OCI-LY7 (cell line): ENCODE data around the gene RMDN3. TPM values are rescaled to one million over a fixed set of nuclear protein-coding genes. Genes with fewer than 3 reads are reported as not detected.

Experiments used
- BruUV-seq: library from RNA; stranded (reverse); fragments of 400-500 nt; replicated peaks from 2 replicates; lab custom pipeline; 2021; lab: Mats Ljungman, UMichigan
- CTCF ChIA-PET: fragments of 300-600 bp; sonication (Branson Sonifier 250); formaldehyde crosslinking; loops from one replicate; lab custom pipeline; 2022; ENCODE audit warnings: antibody characterized with exemption; ENCODE audit not compliant: unreplicated experiment; lab: Charles Lee
- POLR2A ChIA-PET: fragments of 300-600 bp; sonication (Branson Sonifier 250); formaldehyde crosslinking; loops from one replicate; lab custom pipeline; 2022; ENCODE audit warnings: antibody characterized with exemption; lab: Charles Lee
- DNase-seq: peaks from one replicate; pipeline ENCODE4 v3.0.0-alpha.2; 2015; ENCODE audit warnings: low spot score
- H2AFZ ChIP-seq: fragments of 200-600 bp; sonication (generic), shearing (Covaris generic); 2 replicates; pipeline ENCODE4 v1.6.1; 2014; ENCODE audit warnings: mild to moderate bottlenecking, antibody characterized with exemption, low read length, moderate library complexity
- H3K27ac ChIP-seq: fragments of 200-600 bp; sonication (generic); 2 replicates; pipeline ENCODE4 v1.5.1; 2014; ENCODE audit warnings: mixed run types, low read depth, mild to moderate bottlenecking, moderate library complexity, low read length, inconsistent platforms; ENCODE audit not compliant: poor library complexity, severe bottlenecking
- H3K36me3 ChIP-seq: fragments of 200-600 bp; sonication (generic); 2 replicates; pipeline ENCODE4 v1.6.1; 2014; ENCODE audit warnings: mild to moderate bottlenecking, antibody characterized with exemption, low read length, moderate library complexity, mixed read lengths; ENCODE audit not compliant: insufficient read depth
- H3K4me1 ChIP-seq: fragments of 200-600 bp; sonication (generic); 2 replicates; pipeline ENCODE4 v1.5.1; 2014; ENCODE audit warnings: mild to moderate bottlenecking, low read length; ENCODE audit not compliant: insufficient read depth, poor library complexity, severe bottlenecking
- H3K4me2 ChIP-seq: fragments of 200-600 bp; sonication (generic); 2 replicates; pipeline ENCODE4 v1.6.1; 2014; ENCODE audit warnings: mild to moderate bottlenecking, low read length
- H3K4me3 ChIP-seq: fragments of 200-600 bp; sonication (generic); 2 replicates; pipeline ENCODE4 v1.5.1; 2014; ENCODE audit warnings: mild to moderate bottlenecking, low read depth, low read length; ENCODE audit not compliant: poor library complexity, severe bottlenecking
- H3K79me2 ChIP-seq: fragments of 200-600 bp; sonication (generic); 2 replicates; pipeline ENCODE4 v1.6.1; 2016; ENCODE audit warnings: low read depth, mild to moderate bottlenecking, low read length, moderate library complexity, mixed read lengths; ENCODE audit not compliant: insufficient read depth
- H3K9me2 ChIP-seq: fragments of 200-600 bp; sonication (generic); 2 replicates; pipeline ENCODE4 v1.6.1; 2016; ENCODE audit warnings: mild to moderate bottlenecking, low read length, mixed read lengths; ENCODE audit not compliant: insufficient read depth
- H3K9me3 ChIP-seq: fragments of 200-600 bp; sonication (generic); 2 replicates; pipeline ENCODE4 v1.6.1; 2014; ENCODE audit warnings: mild to moderate bottlenecking, mixed run types, low read length, mixed read lengths
- H4K20me1 ChIP-seq: fragments of 200-600 bp; sonication (generic); 2 replicates; pipeline ENCODE4 v1.6.1; 2014; ENCODE audit warnings: mild to moderate bottlenecking, antibody characterized with exemption, low read length, moderate library complexity, mixed read lengths; ENCODE audit not compliant: insufficient read depth
- CTCF ChIP-seq: fragments of 200-600 bp; sonication (generic); conservative IDR thresholded peaks from 2 replicates; pipeline ENCODE4 v1.5.1; 2014; ENCODE audit warnings: mild to moderate bottlenecking, antibody characterized with exemption, low read length, moderate library complexity, mixed read lengths
- EZH2phosphoT487 ChIP-seq: fragments of 200-600 bp; sonication (generic); IDR thresholded peaks from 2 replicates; pipeline ENCODE4 v1.6.1; 2018; ENCODE audit warnings: low read depth, borderline replicate concordance, mild to moderate bottlenecking, mixed run types, antibody characterized with exemption, low read length, moderate library complexity, mixed read lengths
- intact Hi-C: fragments of 100-400 bp; cut with micrococcal nuclease; formaldehyde crosslinking; loops from one replicate; pipeline ENCODE4 v1.10.0; 2022; ENCODE audit not compliant: unreplicated experiment
- total RNA-seq, 2 experiments: library from RNA; depleted of rRNA in 1 of 2; stranded (reverse); fragments of >200 nt in 1 of 2; shearing (Covaris generic) in 1 of 2; gene quantifications; 2 replicates each; pipeline ENCODE4 v1.2.3, GENCODE V29; 2014 to 2022

Gene RMDN3
- total RNA-seq, 2 experiments from 2014 or later, result 10.7 to 23.7 TPM

DNA sequence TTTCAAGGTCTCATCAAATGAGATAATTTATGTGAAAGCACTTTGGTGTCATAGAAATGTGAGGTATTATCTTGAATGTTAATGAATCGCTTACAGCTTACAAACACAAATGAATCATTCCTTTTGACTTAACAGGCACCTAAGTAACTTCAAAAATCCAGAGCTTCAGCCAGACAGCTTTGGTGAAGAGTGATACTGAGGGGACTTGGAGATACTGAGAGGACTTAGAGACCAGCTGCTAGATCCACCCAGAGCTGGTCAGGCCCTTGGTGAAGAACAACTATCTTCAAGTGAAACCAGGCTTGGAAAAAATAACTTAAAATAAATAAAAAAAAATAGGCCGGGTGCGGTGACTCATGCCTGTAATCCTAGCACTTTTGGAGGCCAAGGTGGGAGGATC, 35.7 kb upstream of the RMDN3 start:
- Histone ChIP-seq H3K9me3 (no peaks in the 10 kb centered on the region), H3K9me2 (no peaks in the 10 kb centered on the region), H2AFZ (no peak overlapping the region), H3K4me1 (peaks cover 20% of the 10 kb centered on the region), H3K79me2 (0 out of 2 replicates have a peak, but pooled peaks cover 3% of the 10 kb centered on the region), H3K27ac (no peak overlapping the region), H3K4me3 (no peak overlapping the region), H3K36me3 (peaks cover 4% of the 10 kb centered on the region; the same call in 1 of the 2 replicates), H3K4me2 (no peak overlapping the region), H4K20me1 (no peaks in the 10 kb centered on the region; the same call in 1 of the 2 replicates)
- no peak for DNase-seq
- BruUV-seq, result no TSS peak
- intact Hi-C loops, result no loop called here
- POLR2A ChIA-PET, result interaction anchor here (0.6 kb wide), 1 partner anchor 77 kb away, joined by 6 read pairs; no protein-coding TSS in a partner anchor
- TF ChIP-seq CTCF, result no peak
- TF ChIP-seq EZH2phosphoT487, result no peak
- CTCF ChIA-PET, result no interaction called here

- Histone ChIP-seq H3K79me2 (0 out of 2 replicates have a peak, but pooled peaks cover 3% of the 10 kb centered on the region), H3K4me3 (no peak overlapping the region), H3K4me2 (no peak overlapping the region), H2AFZ (no peak overlapping the region), H3K9me3 (no peaks in the 10 kb centered on the region), H3K27ac (no peak overlapping the region), H3K36me3 (peaks cover 4% of the 10 kb centered on the region; the same call in 1 of the 2 replicates), H3K4me1 (peaks cover 20% of the 10 kb centered on the region), H4K20me1 (no peaks in the 10 kb centered on the region; the same call in 1 of the 2 replicates), H3K9me2 (no peaks in the 10 kb centered on the region)
- intact Hi-C loops, result loop anchor here (10.0 kb wide), 1 partner anchor 275 kb away; no protein-coding TSS in a partner anchor
- DNase-seq, result no peak
- no TSS peak for BruUV-seq
- CTCF ChIA-PET, result no interaction called here
- TF ChIP-seq EZH2phosphoT487 (no peak), CTCF (no peak)
- POLR2A ChIA-PET, result interaction anchor here (0.6 to 0.7 kb wide), 2 partner anchors 55 to 76 kb away, joined by 6 read pairs; no protein-coding TSS in a partner anchor
Measured at GRCh38 chr15:40789999-40790398, 34.9 kb upstream of the RMDN3 start.

DNA sequence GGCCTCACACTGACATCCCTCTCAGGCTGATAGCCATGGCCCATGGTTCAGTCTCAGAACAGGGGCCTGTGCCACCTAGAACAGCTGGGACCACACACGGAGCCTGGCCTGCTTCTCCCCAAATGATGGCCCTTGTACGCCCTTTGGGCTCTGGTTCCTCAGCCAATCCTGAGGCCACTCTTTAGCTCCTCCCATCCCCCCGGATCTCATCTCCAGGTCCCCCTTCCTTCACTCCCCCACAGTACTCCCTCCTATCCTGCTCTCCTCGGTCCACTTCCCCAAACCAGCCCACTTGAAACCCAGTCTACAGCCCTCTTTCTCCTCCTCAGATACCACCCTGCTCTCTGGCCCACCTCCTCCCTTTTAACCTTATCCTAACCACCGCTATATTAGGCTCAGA, 34.1 kb upstream of the RMDN3 start:
- no peak overlapping the region for H3K4me3 ChIP-seq
- peaks cover 4% of the 10 kb centered on the region; the same call in 1 of the 2 replicates for H3K36me3 ChIP-seq
- 0 out of 2 replicates have a peak, but pooled peaks cover 3% of the 10 kb centered on the region for H3K79me2 ChIP-seq
- CTCF ChIA-PET, result no interaction called here
- no peak overlapping the region for H3K27ac ChIP-seq
- H3K9me3 ChIP-seq, result no peaks in the 10 kb centered on the region
- H4K20me1 ChIP-seq, result no peaks in the 10 kb centered on the region; the same call in 1 of the 2 replicates
- no peak overlapping the region for H2AFZ ChIP-seq
- no peak for DNase-seq
- intact Hi-C loops, result loop anchor here (10.0 kb wide), 1 partner anchor 274 kb away; no protein-coding TSS in a partner anchor
- no TSS peak for BruUV-seq
- no peaks in the 10 kb centered on the region for H3K9me2 ChIP-seq
- POLR2A ChIA-PET, result interaction anchor here (1.3 to 2.1 kb wide), 2 partner anchors 13 to 20 kb away, joined by 4 to 6 read pairs; partner anchors contain the start of gene C15orf62
- peaks cover 20% of the 10 kb centered on the region for H3K4me1 ChIP-seq
- no peak overlapping the region for H3K4me2 ChIP-seq
- TF ChIP-seq CTCF (no peak), EZH2phosphoT487 (no peak)
